ENCODE data around the gene RHBDD2.
"Not testable (repeated sequence)": the region's sequence is repeated elsewhere in the genome, so short reads cannot be mapped to it uniquely, and the experiment has no call there.

Gene RHBDD2

DNA sequence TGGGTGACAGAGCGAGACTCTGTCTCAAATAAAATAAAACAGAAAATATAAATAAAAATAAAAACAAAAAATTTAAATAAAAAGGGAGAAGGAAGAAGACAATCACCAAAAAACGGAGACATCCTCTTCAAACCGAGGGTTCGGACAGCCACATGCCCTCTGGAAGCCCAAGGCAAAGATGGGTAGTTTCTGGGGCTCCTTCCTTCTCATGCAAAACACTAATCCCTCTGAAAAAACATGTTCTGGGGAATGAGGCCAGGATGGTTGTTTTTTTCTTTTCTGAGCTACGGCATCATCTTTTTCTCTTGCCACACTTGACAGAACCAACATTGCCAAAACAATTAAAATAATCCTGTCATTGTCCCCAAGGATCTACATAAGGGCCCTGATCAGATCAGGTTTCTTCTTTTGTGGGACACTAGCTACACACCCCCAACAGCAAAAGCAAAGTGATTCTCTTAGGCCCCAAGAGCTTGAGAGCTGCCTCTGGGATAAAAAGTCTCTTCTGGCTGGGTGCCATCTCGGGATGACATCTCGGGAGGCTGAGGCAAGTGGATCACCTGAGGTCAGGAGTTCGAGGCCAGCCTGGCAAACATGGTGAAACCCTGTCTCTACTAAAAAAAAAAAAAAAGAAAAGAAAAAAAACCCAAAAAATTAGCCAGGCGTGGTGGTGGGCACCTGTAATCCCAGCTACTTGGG is 21.9 kb downstream of the RHBDD2 start:
- TF ChIP-seq POLR2AphosphoS5 (IDR thresholded peaks at IDR 0.05; ENCODE audit: low read depth, low read length) (no peak), TAF1 (IDR thresholded peaks at IDR 0.05; ENCODE audit: borderline replicate concordance, low read depth, low read length) (no peak), POLR2A (IDR thresholded peaks at IDR 0.05; ENCODE audit: low read depth, low read length) (no peak)
- DNase-seq (ENCODE audit: insufficient read length) (no peak), FAIRE-seq (no peak)

DNA sequence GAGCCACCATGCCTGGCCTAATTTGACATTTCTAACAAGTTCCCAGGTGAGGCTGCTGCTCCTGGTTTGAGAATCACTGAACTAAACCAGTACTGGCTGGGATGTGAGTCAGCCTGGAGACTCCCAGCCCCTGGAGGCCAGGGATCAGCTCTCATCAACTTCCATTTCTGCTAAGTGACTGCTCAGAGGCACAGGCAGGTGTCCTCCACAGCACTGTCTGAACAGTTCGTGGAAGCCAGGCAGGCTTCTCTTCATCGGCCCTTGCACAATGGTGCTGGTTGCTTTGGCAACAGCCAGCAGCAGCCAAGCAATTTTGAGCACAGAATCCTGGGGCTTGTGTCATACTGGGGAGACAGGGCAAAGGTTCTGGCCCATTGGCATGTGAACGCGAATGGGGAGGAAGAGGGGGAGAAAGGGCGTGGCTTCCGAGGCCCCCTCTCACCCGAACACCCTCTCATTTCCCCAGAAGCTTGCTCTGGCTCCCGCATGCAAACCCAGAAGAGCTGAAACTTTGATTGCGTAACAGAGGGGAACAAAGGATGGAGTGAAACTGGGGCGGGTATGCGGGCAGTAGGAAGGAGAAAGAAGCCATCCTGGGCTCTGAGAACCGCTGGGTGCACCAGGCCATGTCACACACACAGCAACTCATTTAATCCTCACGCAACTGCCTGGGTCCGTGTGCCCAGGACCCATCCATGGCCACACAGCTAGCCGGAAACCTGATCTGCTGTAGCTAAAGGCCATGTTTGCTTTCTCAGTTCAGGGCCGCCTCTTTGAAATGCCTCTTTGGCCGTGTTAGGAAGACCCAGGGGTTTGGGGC is 27.2 kb downstream of the RHBDD2 start:
- no peak for TF ChIP-seq POLR2A (IDR thresholded peaks at IDR 0.05; ENCODE audit: low read depth, low read length)
- TF ChIP-seq POLR2AphosphoS5 (IDR thresholded peaks at IDR 0.05; ENCODE audit: low read depth, low read length): no peak
- no peak for TF ChIP-seq TAF1 (IDR thresholded peaks at IDR 0.05; ENCODE audit: borderline replicate concordance, low read depth, low read length)
- DNase-seq (ENCODE audit: insufficient read length): no peak
- FAIRE-seq: no peak

DNA sequence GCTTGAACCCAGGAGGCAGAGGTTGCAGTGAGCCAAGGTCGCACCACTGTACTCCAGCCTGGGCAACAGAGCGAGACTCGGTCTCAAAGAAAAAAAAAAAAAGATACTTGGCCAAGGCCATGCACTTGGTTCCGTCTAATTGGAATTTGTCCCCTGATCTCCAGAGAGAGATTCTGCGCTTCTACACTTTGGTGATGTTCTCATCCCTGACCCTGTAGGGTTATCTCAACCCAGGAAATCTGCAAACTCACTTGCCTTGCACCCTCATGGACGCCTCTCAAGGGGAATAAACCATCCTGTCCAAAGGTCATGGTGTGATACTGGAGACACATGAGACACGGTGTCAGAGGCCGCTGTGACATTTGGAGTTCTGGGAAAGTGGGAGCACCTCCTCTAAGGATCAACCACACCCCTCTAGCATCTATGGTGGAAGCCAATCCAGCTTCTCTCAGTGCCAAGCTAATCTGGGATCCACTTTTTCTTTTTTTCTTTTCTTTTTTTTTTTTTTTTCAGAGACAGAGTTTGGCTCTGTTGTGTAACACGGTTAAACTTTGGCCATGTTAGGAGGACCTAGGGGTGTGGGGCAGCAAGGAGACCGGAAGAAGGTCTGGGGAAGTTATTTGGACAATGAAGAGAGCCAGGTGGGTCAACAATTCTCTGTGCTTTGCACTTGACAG is 28.3 kb downstream of the RHBDD2 start:
- TF ChIP-seq POLR2A (IDR thresholded peaks at IDR 0.05; ENCODE audit: low read depth, low read length) (no peak), POLR2AphosphoS5 (IDR thresholded peaks at IDR 0.05; ENCODE audit: low read depth, low read length) (no peak), TAF1 (IDR thresholded peaks at IDR 0.05; ENCODE audit: borderline replicate concordance, low read depth, low read length) (no peak)
- no peak for DNase-seq (ENCODE audit: insufficient read length)
- FAIRE-seq: no peak

DNA sequence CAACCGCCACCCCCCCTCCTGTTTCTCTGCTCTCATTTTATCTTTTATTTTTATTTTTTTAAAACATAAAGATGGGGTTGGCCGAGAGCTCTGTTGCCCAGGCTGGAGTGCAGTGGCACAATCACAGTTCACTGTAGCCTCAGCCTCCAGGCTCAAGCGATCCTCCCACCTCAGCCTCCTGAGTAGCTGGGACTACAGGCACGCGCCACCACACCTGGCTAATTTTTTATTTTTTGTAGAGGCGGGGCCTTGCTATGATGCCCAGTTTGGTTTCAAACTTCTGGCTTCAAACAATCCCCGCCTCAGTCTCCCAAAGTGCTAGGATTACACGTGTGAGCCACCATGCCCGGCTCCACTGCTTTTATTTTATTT is 28.8 kb downstream of the RHBDD2 start:
- FAIRE-seq; DNase-seq (ENCODE audit: insufficient read length): not testable (repeated sequence)

- FAIRE-seq: no peak
- DNase-seq (ENCODE audit: insufficient read length): no peak
- TF ChIP-seq TAF1 (IDR thresholded peaks at IDR 0.05; ENCODE audit: borderline replicate concordance, low read depth, low read length): no peak
Observed at GRCh38 chr7:75909521-75910132, 30.8 kb downstream of the RHBDD2 start.

DNA sequence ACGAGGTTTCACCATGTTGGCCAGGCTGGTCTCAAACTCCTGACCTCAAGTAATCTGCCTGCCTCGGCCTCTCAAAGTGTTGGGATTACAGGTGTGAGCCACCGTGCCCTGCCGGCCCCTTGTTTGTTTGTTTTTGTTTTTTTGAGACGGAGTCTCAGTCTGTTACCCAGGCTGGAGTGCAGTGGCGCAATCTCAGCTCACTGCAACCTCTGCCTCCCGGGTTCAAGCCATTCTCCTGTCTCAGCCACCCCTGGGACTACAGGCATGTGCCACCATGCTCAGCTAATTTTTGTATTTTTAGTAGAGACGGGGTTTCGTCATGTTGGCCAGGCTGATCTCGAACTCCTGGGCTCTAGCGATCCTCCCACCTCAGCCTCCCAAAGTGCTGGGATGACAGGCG is 32.4 kb downstream of the RHBDD2 start:
- not testable (repeated sequence) for FAIRE-seq; DNase-seq (ENCODE audit: insufficient read length)

GRCh38 chr7:75913437-75913836 is 34.6 kb downstream of the RHBDD2 start:
- TF ChIP-seq TAF1 (IDR thresholded peaks at IDR 0.05; ENCODE audit: borderline replicate concordance, low read depth, low read length) (no peak), POLR2A (IDR thresholded peaks at IDR 0.05; ENCODE audit: low read depth, low read length) (no peak), POLR2AphosphoS5 (IDR thresholded peaks at IDR 0.05; ENCODE audit: low read depth, low read length) (no peak)
- FAIRE-seq (no peak), DNase-seq (ENCODE audit: insufficient read length) (no peak)

DNA sequence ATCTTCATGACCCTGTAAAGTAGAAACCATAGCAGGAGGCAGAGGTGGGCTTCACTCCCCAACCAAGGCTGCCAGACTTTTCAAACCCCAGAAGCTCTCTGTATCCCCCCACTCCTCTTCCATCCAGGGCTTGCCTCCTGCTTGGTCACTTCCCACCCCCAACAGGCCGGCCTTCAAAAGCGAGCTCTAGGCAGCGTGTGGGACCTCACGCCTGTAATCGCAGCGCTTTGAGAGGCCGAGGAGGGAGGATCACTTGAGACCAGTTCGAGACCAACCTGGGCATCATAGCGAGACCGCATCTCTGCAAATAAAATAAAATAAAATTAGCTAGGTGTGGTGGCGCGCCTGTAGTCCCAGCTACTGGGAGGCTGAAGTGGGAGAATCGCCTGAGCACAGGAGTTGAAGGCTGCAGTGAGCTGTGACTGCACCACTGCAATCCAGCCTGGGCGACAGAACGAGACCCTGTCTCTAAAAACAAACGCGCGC is 35.4 kb downstream of the RHBDD2 start:
- TF ChIP-seq POLR2AphosphoS5 (IDR thresholded peaks at IDR 0.05; ENCODE audit: low read depth, low read length): no peak
- no peak for TF ChIP-seq TAF1 (IDR thresholded peaks at IDR 0.05; ENCODE audit: borderline replicate concordance, low read depth, low read length)
- no peak for TF ChIP-seq POLR2A (IDR thresholded peaks at IDR 0.05; ENCODE audit: low read depth, low read length)
- FAIRE-seq (no peak), DNase-seq (ENCODE audit: insufficient read length) (no peak)

DNA sequence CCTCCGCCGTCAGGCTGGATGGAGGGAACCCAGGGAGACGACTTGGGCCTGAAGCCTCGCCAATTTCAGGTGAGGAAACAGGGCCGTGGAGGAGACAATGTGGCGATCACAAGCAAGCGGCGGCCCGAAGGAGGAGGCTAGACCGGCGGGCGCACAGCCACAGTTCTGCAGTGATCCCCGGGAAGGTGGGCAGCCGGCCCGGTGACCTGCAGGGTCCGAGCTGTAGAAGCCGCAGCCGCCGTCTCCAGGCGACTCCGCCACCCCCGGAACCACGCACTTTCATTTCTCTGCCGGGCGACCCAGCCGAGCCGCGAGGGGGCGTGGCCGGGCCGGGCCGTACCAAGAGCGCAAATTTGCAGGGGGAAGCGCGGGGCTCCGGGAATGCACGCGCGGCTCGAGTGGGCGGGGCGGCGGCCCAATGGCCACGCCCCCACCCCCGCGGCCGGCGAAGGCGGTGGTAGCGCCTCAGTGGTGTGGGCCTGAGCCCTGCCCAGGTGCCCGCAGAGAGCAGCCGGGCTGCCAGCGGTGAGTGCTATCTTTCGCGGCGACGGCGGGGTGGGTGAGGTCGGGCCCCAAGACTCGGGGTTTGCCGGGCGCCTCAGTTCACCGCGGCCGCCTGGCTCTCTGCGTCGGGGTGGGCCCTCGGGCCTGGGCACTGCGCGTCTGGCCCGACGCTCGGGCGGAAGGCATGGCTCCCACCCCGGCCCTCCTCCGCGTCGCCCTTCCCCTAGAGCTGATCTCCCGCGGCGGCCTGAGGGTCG is 36.0 kb downstream of the RHBDD2 start, which contains the start of gene POR:
Gene POR, plus strand, starts transcription at position 501 of the 761 bp plus-strand sequence. CDS start 38,847 bp downstream, outside the sequence.
- peak; percentile 84 for FAIRE-seq
- DNase-seq (ENCODE audit: insufficient read length): peak; percentile 91
- TF ChIP-seq POLR2AphosphoS5 (IDR thresholded peaks at IDR 0.05; ENCODE audit: low read depth, low read length) (peak; percentile 98), TAF1 (IDR thresholded peaks at IDR 0.05; ENCODE audit: borderline replicate concordance, low read depth, low read length) (peak; percentile 98), POLR2A (IDR thresholded peaks at IDR 0.05; ENCODE audit: low read depth, low read length) (peak; percentile 100)

GRCh38 chr7:75915416-75916156 is 36.8 kb downstream of the RHBDD2 start:
- no peak for FAIRE-seq
- TF ChIP-seq POLR2A (IDR thresholded peaks at IDR 0.05; ENCODE audit: low read depth, low read length): no peak
- TF ChIP-seq TAF1 (IDR thresholded peaks at IDR 0.05; ENCODE audit: borderline replicate concordance, low read depth, low read length): no peak
- no peak for TF ChIP-seq POLR2AphosphoS5 (IDR thresholded peaks at IDR 0.05; ENCODE audit: low read depth, low read length)
- no peak for DNase-seq (ENCODE audit: insufficient read length)

Measured in GM12892 (cell line).